Measurements from ENCODE around the gene HOXA11. TPM values are rescaled to one million over a fixed set of nuclear protein-coding genes. Genes with fewer than 3 reads are reported as not detected.

HOXA11 gene
- total RNA-seq, 1 donor from 2014 or later: not detected

GRCh38 chr7:27145165-27145913, 39.7 kb downstream of the HOXA11 start:
- DNase-seq (ENCODE audit: missing footprints) (no peak), ATAC-seq (no peak)
- intact Hi-C loops (cut with DNase I): no loop called here

- ATAC-seq: no peak
- no peak for DNase-seq (ENCODE audit: missing footprints)
- intact Hi-C loops (cut with DNase I): no loop called here
Measured at GRCh38 chr7:27144781-27145164, 40.3 kb downstream of the HOXA11 start.

- intact Hi-C loops (cut with DNase I): no loop called here
- DNase-seq (ENCODE audit: missing footprints) (no peak), ATAC-seq (no peak)
Measured at GRCh38 chr7:27143950-27144780, 40.9 kb downstream of the HOXA11 start.

DNA sequence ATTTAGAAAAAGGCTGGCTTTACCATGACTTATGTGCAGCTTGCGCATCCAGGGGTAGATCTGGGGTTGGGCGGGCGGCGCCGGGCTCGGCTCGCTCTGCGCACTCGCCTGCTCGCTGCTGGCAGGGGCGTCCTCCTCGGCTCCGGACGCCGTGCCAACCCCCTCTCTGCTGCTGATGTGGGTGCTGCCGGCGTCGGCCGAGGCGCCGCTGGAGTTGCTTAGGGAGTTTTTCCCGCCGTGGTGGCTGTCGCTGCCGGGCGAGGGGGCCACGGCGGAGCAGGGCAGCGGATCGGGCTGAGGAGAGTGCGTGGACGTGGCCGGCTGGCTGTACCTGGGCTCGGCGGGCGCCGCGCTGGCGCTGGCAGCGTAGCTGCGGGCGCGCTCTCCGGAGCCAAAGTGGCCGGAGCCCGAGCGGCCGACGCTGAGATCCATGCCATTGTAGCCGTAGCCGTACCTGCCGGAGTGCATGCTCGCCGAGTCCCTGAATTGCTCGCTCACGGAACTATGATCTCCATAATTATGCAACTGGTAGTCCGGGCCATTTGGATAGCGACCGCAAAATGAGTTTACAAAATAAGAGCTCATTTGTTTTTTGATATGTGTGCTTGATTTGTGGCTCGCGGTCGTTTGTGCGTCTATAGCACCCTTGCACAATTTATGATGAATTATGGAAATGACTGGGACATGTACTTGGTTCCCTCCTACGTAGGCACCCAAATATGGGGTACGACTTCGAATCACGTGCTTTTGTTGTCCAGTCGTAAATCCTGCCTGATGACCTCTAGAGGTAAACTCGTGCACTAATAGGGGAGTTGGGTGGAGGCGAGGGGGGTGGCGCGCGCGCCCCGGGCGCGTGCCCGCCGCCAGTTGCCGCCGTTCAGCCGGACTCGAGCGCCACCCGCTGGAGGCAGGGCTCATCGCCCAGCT, 41.7 kb downstream of the HOXA11 start, which contains the start of gene HOXA5:
TSS of gene HOXA5 (minus strand) at position 659 of the 927 bp plus-strand sequence. CDS start at position 585, 74 bp downstream.
- ATAC-seq (no peak), DNase-seq (ENCODE audit: missing footprints) (no peak)
- intact Hi-C loops (cut with DNase I): no loop called here

- no peak for ATAC-seq
- intact Hi-C loops (cut with DNase I): no loop called here
Measured at GRCh38 chr7:27142580-27143022, 42.4 kb downstream of the HOXA11 start.

DNA sequence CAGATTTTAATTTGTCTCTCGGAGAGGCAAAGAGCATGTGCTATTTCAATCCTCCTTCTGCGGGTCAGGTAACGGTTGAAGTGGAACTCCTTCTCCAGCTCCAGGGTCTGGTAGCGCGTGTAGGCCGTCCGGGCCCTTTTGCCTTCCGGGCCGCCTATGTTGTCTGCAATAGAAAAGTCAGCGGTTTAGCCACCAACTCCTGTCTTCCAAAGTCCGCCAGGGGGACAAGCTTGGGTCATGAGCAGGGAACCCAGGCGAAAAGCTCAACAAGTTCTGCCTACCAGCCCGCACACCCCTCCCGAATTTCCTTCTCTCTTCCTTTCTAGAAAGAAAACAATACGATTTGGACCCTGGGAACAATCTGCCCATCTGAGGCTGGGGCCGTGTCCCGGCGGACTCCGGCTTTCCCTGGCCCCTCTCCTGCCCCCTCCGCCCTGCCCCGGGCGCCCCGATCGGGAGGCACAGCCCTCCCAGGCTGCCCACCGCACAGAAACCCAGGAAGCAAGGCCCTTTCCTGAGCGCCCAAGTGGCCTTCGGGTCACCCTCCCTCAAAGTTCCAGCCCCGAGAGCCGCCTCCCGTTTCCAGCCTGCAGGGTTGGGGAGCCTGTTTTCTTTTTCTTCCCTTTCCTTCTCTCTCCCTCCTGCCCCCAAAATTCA, 43.0 kb downstream of the HOXA11 start:
- no peak for ATAC-seq
- no peak for DNase-seq (ENCODE audit: missing footprints)
- intact Hi-C loops (cut with DNase I): no loop called here

More at GRCh38 chr7:27142580-27143022, 42.4 kb downstream of the HOXA11 start:
- DNase-seq (ENCODE audit: missing footprints): no peak

DNA sequence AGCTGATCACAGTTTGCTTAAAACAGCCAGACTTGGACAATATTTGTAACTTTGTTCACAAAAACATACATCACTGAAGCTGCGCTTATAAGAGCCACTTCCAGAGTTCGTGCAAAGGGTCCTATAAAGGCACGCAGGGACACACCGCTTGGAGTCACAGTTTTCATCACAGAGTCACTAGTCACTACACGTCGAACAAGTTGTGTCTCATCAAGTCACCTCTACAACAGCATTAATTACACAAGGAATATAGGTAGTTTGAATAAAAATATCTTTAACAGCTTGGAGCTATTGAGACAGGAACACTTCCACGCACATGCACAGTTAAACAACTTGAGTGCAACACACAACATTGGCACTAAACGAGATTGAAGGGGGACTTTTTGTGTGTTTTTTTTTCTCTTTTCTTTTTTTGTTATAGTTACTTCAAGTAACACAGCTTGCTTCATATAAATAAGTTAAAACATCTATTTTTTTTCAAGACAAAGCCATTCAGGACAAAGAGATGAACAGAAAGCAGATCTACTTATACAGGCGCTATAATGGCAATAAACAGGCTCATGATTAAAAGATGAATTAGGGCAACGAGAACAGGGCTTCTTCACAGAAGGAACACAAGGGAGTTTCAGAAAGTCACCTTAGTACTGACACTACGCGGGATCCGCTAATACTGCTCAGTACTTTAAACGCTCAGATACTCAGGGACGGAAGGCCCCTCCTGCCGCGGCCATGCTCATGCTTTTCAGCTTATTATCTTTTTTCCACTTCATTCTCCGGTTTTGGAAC, 43.7 kb downstream of the HOXA11 start:
- no peak for DNase-seq (ENCODE audit: missing footprints)
- intact Hi-C loops (cut with DNase I): no loop called here
- ATAC-seq: no peak

GRCh38 chr7:27140126-27140857, 44.7 kb downstream of the HOXA11 start:
- DNase-seq (ENCODE audit: missing footprints) (no peak), ATAC-seq (no peak)
- intact Hi-C loops (cut with DNase I): no loop called here

DNA sequence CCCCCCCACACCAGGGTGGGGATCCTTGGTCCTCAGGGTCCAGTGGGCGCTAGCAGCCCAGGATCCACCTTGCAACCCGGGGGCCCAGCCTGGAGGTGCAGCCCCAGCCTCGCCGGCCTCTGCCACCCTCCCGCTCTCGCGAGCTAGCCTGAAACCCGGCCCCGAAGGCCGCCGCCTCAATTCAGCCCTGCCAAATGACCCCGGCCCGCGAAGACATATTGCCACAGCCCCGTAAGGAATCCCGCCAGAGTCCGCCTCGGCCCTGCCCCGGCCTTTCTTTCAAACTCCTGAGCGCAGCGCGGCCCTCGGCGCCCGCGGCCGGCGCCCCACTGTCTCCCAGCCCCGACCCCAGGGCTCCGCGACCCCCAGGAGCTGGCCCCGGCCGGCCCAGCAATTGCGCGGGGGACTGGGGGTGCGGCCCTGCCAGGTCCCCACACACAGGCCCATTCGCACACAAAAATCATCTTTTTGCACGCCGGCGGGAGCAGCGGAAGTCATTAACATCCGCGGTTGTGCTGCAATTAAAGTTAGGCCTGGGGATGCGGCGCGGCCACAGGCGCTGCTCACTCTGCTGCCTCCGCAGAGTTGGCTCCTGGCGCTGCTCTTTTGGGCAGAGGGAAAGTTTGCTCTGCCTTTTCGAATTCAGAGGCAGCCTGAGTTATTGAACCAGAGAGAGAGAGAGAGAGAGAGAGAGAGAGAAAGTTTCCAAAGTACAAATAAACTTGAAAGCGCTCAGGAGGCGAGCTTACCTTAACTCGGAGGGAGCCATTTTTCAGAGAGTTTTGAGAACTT, 45.5 kb downstream of the HOXA11 start:
- ATAC-seq (no peak), DNase-seq (ENCODE audit: missing footprints) (no peak)
- intact Hi-C loops (cut with DNase I): no loop called here

DNA sequence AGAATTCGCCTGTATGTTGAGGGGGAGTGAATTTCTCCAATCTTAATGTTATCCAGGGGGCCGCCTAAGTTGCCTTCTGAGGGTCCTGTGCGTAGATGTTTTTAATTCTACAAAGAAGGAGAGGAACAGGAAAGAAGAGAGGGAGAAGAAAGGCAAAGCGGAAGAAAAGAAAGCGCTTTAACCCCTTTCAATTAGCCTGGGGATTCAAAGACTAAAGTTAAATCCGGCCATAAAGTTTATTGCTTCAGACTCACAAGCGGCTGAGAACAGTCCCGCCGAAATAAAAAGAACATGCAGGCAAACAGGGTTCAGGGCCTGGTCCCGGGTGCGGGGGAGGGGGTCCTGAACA, 46.1 kb downstream of the HOXA11 start:
- intact Hi-C loops (cut with DNase I): no loop called here
- no peak for DNase-seq (ENCODE audit: missing footprints)
- no peak for ATAC-seq

GRCh38 chr7:27138472-27138871, 46.6 kb downstream of the HOXA11 start:
- no peak for DNase-seq (ENCODE audit: missing footprints)
- no peak for ATAC-seq
- intact Hi-C loops (cut with DNase I): no loop called here

- intact Hi-C loops (cut with DNase I): no loop called here
- DNase-seq (ENCODE audit: missing footprints) (no peak), ATAC-seq (no peak)
Measured at GRCh38 chr7:27137640-27138315, 47.3 kb downstream of the HOXA11 start.

- intact Hi-C loops (cut with DNase I): no loop called here
- no peak for ATAC-seq
- no peak for DNase-seq (ENCODE audit: missing footprints)
Measured at GRCh38 chr7:27134392-27134791, 50.6 kb downstream of the HOXA11 start.

- ATAC-seq (no peak), DNase-seq (ENCODE audit: missing footprints) (no peak)
- intact Hi-C loops (cut with DNase I): loop anchor here (2.0 kb wide), 1 partner anchor 279 kb away; no protein-coding TSS in a partner anchor
Measured at GRCh38 chr7:27133409-27134231, 51.4 kb downstream of the HOXA11 start.

- ATAC-seq (no peak), DNase-seq (ENCODE audit: missing footprints) (no peak)
- intact Hi-C loops (cut with DNase I): loop anchor here (2.0 kb wide), 1 partner anchor 278 kb away; no protein-coding TSS in a partner anchor
Measured at GRCh38 chr7:27132978-27133377, 52.1 kb downstream of the HOXA11 start.
